Measurements from ENCODE around the gene PHF12.

Gene PHF12

DNA sequence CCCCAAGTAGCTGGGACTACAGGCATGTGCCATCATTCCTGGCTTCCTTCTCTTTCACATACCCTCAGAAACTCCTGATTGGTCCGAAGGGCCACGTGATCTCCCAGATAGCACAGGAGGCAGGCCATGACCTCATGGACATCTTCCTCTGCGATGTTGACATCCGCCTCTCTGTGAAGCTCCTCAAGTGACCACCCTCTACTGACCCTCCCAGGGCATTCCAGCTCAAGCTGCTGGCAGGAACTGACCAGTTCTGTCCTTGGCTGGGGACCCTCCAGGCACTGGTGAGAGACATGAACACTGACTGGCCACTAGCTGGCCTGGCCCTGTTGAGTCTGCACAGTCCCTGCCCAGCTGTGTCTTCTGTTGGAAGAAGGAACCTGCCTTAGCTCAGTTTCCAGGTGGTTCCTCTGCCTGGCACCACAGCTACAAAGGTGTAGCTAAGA is 90.9 kb downstream of the PHF12 start:
- TF ChIP-seq CTCF (conservative IDR thresholded peaks at IDR 0.05), result no peak
- no peak overlapping the region for H3K27ac ChIP-seq

GRCh38 chr17:28858801-28859355 is 92.4 kb downstream of the PHF12 start:
- TF ChIP-seq CTCF (conservative IDR thresholded peaks at IDR 0.05), result no peak
- H3K27ac ChIP-seq, result no peak overlapping the region

- TF ChIP-seq CTCF (conservative IDR thresholded peaks at IDR 0.05), result no peak
- no peak overlapping the region for H3K27ac ChIP-seq
Measured at GRCh38 chr17:28857905-28858800, 93.2 kb downstream of the PHF12 start.

GRCh38 chr17:28856028-28856574 is 95.2 kb downstream of the PHF12 start:
- TF ChIP-seq CTCF (conservative IDR thresholded peaks at IDR 0.05), result no peak
- H3K27ac ChIP-seq, result no peak overlapping the region

- peak overlapping the region; percentile 88 for H3K27ac ChIP-seq
- TF ChIP-seq CTCF (conservative IDR thresholded peaks at IDR 0.05), result no peak
Measured at GRCh38 chr17:28855336-28855679, 96.0 kb downstream of the PHF12 start.

Measured in VCaP (cell line).